ENCODE results near the gene ZNF689.
"Not testable (repeated sequence)": the region's sequence is repeated elsewhere in the genome, so short reads cannot be mapped to it uniquely, and the experiment has no call there.

The ZNF689 gene

DNA sequence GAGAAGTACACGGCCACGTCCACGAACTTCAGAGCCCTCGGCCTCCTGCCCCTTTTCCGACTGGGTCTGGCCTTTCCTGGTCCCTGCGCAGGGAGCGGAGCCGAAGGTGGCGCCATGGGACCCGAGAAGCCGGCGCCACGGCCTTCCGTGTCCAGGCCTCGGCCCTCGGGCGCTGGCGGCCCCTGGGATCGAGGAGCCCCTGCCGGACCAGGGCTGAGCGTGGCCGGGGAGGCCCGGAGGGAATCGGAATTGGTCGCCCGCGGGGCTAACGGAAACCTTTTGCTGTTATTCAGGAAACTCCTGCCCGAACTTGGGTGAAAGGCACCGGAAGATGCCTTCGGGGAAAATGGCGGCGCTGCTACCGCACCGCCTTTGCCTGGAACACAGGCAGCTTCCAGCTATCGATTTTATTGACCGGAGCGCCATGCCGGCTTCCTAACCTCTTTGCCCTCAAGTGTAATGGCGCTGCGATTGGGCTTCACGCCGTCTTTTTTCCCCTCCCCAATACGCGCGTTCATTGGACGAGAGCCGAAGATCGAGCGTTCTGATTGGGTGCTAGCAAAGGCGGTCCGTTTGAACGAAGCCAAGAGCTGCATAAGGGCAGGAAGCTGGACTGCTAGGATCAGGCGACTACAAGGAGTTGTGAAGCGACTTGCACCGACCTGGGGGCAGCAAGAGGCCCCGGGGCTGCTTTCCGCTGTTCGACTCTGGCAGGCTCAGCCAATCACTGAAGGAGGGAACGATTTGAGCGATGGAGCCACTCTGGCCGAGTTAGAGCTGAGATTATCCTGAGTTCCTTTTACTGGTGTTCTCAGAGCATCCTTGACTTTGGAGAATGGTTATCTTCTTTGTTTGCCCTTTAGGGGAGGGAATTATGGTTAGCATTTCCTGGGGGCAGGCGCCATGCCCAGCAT lies at the start of gene ZNF689:
ZNF689 (minus strand) TSS at position 464 of the 914 bp plus-strand sequence; CDS start at position 116, 348 bp downstream.
- peak; percentile 96 for DNase-seq

DNA sequence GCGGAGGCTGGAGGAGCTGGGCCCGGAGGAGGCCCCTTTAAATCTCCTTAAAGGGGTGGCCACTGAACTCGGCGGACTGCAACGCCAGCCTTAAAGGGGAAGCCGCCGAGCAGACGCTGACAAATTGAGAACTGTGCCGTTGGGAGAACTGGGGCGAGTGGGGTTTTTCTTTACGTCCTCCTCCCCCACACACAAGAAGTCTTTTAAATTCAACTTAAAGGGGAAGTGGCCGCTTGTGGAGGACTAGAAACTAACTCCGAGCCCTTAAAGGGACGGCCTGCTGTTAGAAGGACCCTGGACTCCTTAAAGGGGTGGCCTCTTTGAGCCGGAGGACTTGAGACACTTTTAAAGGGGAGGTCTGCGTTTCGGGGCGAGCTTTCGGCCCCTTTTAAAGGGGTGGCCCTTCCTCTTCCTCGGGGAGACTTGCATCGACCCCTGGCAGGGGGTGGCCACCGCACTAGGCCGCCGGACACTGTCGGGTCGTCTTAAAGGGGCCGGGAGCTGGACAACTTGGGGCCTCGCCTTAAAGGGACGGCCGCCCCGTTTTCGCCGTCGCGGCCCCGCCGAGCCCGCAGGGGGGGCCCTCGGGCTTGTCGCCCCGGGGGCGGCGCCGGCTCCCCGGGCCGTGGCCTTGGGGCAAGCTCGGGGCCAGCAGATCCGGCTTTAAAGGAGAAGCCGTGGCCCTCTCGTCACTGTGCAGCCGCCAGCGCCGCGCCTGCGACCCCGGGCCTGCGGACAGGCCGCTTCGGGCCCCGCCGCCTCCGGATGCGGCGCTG lies 48.7 kb upstream of the ZNF689 start:
- DNase-seq = no peak

DNA sequence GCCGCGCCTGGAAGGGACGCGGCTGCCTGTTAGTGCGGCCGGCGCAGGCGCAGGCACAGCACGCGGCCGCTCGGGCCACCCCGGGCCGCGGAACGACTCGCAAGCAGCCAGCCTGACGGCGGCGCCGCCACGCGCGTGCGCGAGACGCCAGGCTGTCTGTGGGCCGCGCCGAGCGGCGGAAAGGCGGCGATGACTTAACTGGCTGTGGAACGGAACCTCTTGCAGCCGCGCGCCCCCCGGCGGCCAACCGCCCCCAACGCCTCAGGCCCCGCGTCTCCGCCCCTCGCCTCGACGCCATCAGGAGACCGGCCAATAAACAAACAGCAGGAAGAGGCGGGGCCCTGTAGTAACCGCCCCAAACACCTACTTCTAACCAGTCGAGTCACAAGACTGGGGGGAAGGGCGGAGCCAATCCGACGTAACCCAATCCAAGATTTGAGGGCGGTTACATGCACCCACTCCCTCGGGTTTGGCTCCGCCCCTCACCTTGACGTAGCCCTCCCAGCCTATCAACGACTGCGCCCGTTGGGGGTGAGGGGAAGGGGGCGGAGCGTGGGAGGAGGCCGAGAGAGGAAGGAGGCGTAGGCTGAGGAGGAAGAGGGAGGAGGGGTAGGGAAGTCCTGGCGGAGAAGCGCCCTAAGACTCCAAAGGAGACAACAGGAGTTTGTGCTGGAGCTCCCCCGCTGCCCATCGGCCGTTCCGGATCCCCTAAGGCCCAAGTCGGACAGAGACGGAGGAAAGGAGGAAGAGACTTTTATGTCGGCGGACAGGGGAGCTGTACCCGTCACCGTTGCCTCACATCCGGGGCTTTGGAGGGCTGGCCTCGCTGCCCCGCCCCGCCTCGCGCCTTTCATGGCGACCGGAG lies 47.9 kb upstream of the ZNF689 start, which contains the start of gene FBRS:
FBRS (plus strand) TSS at position 566 of the 865 bp plus-strand sequence. CDS start 1,088 bp downstream, outside the sequence.
- DNase-seq = peak; percentile 99

DNA sequence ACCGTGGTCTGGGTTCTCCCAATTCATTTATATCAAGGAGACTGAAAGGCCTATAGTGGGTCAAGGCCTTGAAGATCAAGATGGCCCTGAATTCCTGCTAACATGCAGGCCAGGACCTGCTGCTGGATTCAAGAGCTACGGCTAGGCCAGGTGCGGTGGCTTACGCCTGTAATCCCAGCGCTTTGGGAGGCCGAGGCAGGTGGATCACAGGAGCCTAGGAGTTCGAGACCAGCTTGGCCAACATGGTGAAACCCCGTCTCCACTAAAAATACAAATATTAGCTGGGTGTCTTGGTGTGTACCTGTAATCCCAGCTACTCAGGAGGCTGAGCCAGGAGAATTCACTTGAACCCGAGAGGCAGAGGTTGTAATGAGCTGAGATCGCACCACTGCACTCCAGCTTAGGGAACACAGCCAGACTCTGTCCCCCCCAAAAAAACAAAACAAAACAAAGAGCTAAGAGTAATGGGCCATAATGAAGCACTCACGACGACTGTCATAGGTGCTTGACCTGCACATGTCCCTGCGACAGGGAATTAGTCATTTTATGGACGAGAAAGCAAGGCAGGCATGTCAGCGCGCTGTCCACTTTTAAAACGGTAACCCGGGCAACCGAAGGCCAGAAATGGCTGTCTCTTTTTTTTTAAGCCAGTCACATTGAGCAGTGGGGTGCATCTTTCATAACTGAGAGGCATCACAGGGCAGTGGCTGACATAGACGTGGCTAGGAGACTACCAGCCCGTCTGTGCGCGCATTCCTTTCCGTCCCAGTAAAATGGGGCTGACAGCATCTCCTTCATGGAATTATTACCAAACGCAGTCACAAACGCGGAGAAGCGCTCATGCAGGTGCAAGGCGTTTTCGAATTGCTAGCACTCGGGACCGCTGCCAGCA lies 47.0 kb upstream of the ZNF689 start:
- no peak for DNase-seq

- DNase-seq = no peak
Measured at GRCh38 chr16:30656388-30656787, 46.2 kb upstream of the ZNF689 start.

- no peak for DNase-seq
Measured at GRCh38 chr16:30655815-30656347, 45.7 kb upstream of the ZNF689 start.

- no peak for DNase-seq
Measured at GRCh38 chr16:30654856-30655255, 44.7 kb upstream of the ZNF689 start.

- DNase-seq = no peak
Measured at GRCh38 chr16:30652718-30653117, 42.5 kb upstream of the ZNF689 start.

DNA sequence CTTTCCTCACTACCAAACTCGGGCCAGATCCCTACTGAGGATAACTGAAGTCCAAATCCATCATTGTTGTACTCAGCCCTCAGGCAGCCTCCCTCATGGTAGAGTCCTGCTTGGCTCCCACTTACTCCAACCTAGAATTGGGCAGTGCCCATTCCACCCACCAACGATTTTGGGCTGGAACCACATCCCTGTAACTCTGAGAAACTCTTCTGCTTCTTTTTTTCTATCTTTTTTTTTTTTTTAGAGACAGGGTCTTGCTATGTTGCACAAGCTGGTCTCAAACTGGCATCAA lies 41.8 kb upstream of the ZNF689 start:
- DNase-seq = no peak

DNA sequence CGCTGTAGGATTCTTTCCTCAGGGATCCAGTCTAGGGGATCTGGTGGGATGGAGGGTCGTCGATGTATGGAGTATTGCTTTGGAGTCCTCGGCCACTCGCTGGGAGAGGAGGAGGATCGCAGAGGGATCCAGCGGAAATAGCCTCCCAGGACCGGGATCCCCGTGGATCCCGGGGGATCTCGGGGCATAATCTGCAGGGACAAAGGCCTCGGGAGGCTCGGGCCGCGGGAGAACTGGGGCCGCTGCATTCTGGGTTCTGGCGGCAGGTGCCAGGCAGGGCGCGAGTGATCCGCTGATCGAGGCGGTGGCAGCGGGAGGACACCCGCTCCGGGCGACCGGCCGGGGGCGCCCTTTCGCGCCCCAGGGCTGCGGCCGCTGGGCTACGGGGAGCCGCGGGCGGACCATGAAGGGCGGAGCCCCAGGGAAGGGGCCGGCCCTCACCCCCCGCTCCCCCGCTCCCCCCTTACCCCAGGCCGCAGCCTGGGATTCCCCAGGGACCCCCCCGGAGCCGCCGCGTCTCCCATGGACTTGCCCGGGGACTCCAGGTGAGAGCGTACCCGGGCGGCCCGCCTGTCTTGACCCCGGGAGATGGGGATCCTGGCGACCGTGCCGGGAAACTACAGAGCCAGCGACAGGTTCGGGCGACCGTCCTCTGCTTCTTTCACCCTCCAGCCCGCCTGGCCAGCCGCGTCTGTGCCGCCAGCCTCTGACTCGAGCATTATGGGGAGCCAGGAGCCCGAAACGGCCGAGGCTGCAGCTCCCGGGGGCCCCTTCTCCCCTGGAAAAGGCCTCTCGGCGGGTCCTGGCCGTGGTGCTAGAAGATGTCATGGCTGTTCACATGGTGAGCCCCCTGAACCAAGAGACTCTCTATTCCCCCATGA lies 41.2 kb upstream of the ZNF689 start:
- DNase-seq = peak; percentile 75

DNA sequence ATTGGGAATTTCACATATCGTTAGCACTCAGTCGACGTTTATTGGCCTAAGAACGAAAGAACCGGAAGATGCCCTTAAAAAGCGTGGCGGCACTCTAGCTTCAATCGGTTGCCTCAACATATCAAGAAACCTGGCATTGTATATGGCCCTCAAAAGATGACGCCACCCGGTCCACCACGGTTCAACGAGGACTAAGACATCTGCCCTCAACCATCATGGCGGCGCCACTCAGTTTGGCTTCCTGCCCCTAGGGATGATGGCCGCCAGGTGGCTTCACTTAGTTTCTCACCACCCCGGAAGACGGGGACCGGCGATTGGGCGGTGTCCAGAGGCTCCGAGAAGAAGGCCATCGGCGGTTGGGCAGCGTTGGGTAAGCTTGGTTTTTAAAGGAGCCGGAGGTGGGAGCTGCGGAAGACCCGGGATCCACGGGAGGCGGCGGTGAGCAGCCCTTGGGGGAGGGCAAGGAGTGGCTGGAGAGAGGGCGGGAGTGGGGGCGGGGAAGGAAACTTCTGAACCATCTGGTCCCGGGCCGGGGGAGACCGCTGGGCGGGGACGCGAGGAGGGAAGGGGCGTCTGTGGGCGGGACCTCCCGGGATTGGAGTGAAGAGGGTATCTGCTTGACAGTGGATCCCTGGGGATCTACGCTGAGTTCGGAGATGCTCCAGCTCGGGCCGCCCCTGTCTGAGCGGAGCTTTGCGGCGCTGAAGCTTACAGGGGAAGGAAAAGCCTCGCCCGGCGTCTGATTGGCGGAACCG lies 40.4 kb upstream of the ZNF689 start, which contains the start of gene PRR14:
PRR14 (plus strand) TSS at position 592 of the 755 bp plus-strand sequence. CDS start 686 bp downstream, outside the sequence.
- peak; percentile 98 for DNase-seq

- no peak for DNase-seq
Measured at GRCh38 chr16:30649725-30650368, 39.7 kb upstream of the ZNF689 start.

DNA sequence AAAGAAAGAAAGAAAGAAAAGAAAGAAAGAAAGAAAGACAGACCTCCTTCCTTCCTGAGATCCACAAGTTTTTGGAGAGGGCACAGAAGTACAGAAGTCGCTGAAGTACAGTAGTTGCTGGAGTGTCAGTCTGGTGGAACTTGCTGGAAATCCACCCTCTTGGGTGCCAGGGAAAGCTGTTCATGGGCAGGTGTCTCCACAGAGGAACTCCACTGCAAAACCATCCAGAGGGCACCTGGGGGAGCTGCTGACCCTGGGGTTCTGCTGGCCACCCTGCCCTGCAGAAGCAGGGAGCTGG lies 37.0 kb upstream of the ZNF689 start:
- DNase-seq = no peak

DNA sequence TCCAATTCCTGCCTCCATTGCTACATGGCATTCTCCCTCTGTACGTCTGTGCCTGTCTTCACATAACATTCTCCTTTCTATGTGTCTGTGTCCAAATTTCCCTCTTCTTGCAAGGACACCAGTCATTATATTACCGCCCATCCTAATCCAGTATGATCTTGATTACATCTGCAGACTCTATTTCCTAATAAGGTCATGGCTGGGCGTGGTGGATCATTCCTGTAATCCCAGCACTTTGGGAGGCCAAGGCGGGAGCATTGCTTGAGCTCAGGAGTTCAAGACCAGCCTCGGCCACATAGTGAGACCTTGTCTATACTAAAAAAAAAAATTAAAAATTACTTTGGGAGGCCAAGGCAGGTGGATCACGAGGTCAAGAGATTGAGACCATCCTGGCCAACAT lies 35.5 kb upstream of the ZNF689 start:
- no peak for DNase-seq

DNA sequence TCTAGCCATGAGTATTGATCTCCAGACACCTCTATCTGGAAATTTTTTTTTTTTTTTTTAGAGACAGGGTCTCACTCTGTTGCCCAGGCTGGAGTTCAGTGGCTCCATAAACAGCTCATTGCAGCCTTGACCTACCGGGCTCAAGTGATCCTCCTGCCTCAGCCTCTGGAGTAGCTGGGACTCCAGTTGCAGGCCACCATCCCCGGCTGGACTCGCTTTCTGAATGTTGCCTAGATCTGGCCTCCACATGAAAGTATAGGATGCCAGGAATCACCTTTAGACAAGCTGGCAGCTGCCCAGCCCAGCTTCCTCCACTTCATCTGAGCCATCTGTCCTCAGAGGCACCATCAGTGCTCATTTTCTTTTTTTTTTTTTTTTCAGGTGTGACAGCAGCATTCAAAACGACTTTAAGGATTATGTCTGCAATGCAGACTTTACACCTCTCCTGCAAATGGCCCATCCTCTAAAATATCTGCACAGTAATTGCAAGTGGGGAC lies 34.2 kb upstream of the ZNF689 start:
- DNase-seq = no peak

GRCh38 chr16:30641378-30641982 lies 31.3 kb upstream of the ZNF689 start:
- DNase-seq = no peak

GRCh38 chr16:30637944-30638343 lies 27.8 kb upstream of the ZNF689 start:
- peak; percentile 29 for DNase-seq

- DNase-seq = not testable (repeated sequence)
Measured at GRCh38 chr16:30637139-30637538, 26.9 kb upstream of the ZNF689 start.

DNA sequence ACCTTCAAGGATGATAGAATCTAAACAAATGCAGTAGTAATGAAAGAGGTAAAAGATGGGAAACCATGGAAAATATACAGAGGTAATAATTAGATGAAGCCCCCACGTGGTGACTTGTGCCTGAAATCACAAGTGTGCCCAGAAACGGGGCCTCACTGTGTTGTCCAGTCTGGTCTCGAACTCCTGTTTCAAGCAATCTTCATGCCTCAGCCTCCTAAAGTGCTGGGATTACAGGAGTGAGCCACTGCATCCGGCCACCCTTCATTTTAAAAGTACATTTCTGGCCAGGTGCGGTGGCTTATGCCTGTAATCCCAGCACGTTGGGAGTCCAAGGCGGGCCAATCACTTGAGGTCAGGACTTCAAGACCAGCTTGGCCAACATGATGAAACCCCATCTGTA lies 26.4 kb upstream of the ZNF689 start:
- no peak for DNase-seq
